Lower leg skin (tissue), 4 donors: Measurements from ENCODE around the gene GABRR3. TPM values are rescaled to one million over a fixed set of nuclear protein-coding genes. Genes with fewer than 3 reads are reported as not detected.

ENCODE experiments used
- DNase-seq, 2 donors: peaks; one replicate each; pipeline ENCODE4 v3.0.0-alpha.2; 2019; ENCODE audit warnings: low spot score in 2 of 2
- H3K4me3 ChIP-seq: fragments of 200-600 bp; sonication (generic); 2 replicates; pipeline ENCODE4 v1.5.1; 2017; ENCODE audit warnings: mild to moderate bottlenecking, low read depth; ENCODE audit not compliant: poor library complexity, severe bottlenecking
- CTCF ChIP-seq, 3 donors: fragments of 450-650 bp; IDR thresholded peaks; one replicate each; pipeline ENCODE4 v1.5.1; 2016; ENCODE audit warnings: antibody characterized with exemption in 3 of 3, mild to moderate bottlenecking in 3 of 3, moderate library complexity in 2 of 3
- POLR2A ChIP-seq, 2 donors: fragments of 450-650 bp; IDR thresholded peaks; one replicate each; pipeline ENCODE4 v1.6.1; 2016 to 2017; ENCODE audit warnings: antibody characterized with exemption in 2 of 2, mild to moderate bottlenecking in 1 of 2, moderate library complexity in 1 of 2
- WGBS, 2 donors: methylation state at CpG; one replicate each; pipeline ENCODE4 v1.1.5; 2018; 5-methylcytosine and 5-hydroxymethylcytosine counted together
- intact Hi-C: fragments of 100-400 bp; cut with DNase I; formaldehyde crosslinking; loops from one replicate; pipeline ENCODE4 v1.15.0; 2023; ENCODE audit warnings: low total_unique reads
- total RNA-seq, 4 donors: library from RNA; depleted of rRNA; stranded (reverse); fragments of >200 nt; gene quantifications; one replicate each; pipeline ENCODE4 v1.1.0, GENCODE V29; 2016

GABRR3 gene
- total RNA-seq, 4 donors from 2014 or later = not detected

GRCh38 chr3:97949743-97950142 lies 85.4 kb downstream of the GABRR3 start:
- no peak for TF ChIP-seq CTCF (IDR thresholded peaks at IDR 0.05)
- no peak for TF ChIP-seq POLR2A (IDR thresholded peaks at IDR 0.05)
- intact Hi-C loops = no loop called here
- no peak for DNase-seq
- no peak overlapping the region for H3K4me3 ChIP-seq
- 76 to 84% methylated on average over 5 of the region's 5 CpGs for WGBS, 2 donors

- 83 to 85% methylated on average over 2 of the region's 2 CpGs for WGBS, 2 donors
- intact Hi-C loops = no loop called here
- H3K4me3 ChIP-seq = no peak overlapping the region
- TF ChIP-seq POLR2A (IDR thresholded peaks at IDR 0.05) = no peak
- TF ChIP-seq CTCF (IDR thresholded peaks at IDR 0.05) = no peak
- DNase-seq = no peak
These were observed 86.0 kb downstream of the GABRR3 start for GRCh38 chr3:97949110-97949485.

GRCh38 chr3:97948351-97949109 lies 86.6 kb downstream of the GABRR3 start:
- DNase-seq = no peak
- 86 to 88% methylated on average over 5 of the region's 5 CpGs for WGBS, 2 donors
- H3K4me3 ChIP-seq = no peak overlapping the region
- no peak for TF ChIP-seq POLR2A (IDR thresholded peaks at IDR 0.05)
- TF ChIP-seq CTCF (IDR thresholded peaks at IDR 0.05) = no peak
- intact Hi-C loops = no loop called here

DNA sequence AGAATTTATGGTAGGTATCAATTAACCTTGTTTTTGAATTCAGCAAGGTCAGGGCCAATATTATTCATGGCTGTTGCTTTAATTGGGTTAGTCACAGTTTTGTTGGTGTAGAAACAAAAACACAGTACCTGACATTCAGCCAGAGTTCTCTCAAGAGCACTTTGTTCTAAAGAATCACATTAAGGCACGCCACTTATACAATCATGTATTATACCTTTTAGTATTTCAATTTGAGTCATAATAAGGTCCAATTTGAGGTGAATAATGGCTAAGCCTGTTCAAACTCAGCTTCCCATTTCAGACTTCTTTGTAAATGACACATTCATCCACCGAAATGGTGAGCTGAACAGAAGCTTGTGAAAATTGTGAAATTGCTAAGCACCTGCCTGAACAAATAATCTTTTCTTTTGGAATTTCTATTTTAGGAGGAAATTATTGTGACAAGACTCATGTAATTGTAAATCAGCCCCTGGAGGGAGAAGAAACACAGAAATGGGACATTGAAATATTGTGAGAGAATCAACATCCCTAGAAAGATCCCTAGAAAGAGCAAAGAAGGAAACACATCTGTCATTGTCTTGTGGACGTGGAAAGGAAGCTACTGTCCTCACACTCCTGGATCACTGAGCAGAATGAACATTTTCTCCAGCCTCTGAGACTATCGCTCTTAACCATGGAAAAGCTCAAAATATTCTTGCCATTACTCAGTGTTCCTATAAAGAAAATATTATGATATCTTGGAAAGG lies 92.1 kb downstream of the GABRR3 start:
- no peak for DNase-seq
- intact Hi-C loops = no loop called here
- 72 to 78% methylated on average over 4 of the region's 4 CpGs for WGBS, 2 donors
- no peak overlapping the region for H3K4me3 ChIP-seq
- no peak for TF ChIP-seq CTCF (IDR thresholded peaks at IDR 0.05)
- no peak for TF ChIP-seq POLR2A (IDR thresholded peaks at IDR 0.05)

GRCh38 chr3:97940034-97940433 lies 95.1 kb downstream of the GABRR3 start:
- intact Hi-C loops = no loop called here
- no peak for TF ChIP-seq POLR2A (IDR thresholded peaks at IDR 0.05)
- TF ChIP-seq CTCF (IDR thresholded peaks at IDR 0.05) = no peak
- no peak overlapping the region for H3K4me3 ChIP-seq
- WGBS, 2 donors = 46 to 64% methylated on average over 1 of the region's 1 CpG
- DNase-seq = no peak
